OCI-M2 (cell line): ENCODE data around the gene OR4E1.
"Not testable (repeated sequence)": the region's sequence is repeated elsewhere in the genome, so short reads cannot be mapped to it uniquely, and the experiment has no call there.

Experiments
- DNase-seq: peaks from one replicate; lab custom pipeline; 2025; ENCODE audit not compliant: unreplicated experiment; lab: John Stamatoyannopoulos, UW

The OR4E1 gene

GRCh38 chr14:21673718-21674117 lies at the start of gene OR4E1:
Gene OR4E1, minus strand, starts transcription at chr14:21673818. Its CDS starts 2,883 bp downstream, at chr14:21670935.
- no peak for DNase-seq

DNA sequence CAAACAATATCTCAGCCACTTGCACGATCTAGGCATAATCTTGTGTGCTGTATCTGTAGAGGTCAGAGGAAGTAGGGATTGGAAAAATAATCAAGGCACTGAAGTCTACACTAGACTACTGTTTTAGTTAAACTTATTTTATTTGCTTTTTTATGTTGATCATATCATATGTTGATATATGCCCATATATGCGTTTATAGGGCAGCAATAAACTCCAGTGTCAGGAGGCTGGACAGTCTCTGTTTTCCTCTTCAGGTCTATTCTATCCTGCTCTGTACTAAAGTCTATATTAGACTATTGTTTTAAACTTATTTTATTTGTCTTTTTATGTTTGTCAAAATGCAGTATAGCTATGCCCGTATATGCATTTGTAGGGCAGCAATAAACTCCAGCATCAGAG lies 47.9 kb upstream of the OR4E1 start:
- DNase-seq = no peak

GRCh38 chr14:21719841-21720240 lies 46.2 kb upstream of the OR4E1 start:
- no peak for DNase-seq

DNA sequence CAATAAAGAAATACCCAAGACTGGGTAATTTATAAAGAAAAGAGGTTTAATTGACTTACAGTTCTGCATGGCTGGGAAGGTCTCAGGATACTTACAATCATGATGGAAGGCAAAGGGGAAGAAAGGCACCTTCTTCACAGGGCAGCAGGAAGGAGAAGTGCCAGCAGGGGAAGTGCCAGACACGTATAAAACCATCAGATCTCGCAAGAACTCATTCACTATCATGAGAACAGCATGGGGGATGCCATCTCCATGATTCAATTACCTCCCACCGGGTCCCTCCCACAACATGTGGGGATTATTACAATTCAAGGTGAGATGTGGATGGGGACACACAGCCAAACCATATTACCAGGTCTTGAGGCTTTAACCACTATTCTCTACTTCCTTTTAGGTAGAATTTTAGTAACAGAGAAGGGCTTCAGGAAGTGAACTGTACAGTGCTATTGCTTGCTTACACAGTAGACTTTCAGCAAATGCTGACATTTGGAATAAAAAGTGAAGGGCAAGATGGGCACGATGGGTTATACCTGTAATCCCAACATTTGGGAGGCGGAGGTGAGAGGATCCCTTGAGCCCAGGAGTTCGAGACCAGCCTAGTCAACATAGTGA lies 40.8 kb upstream of the OR4E1 start:
- DNase-seq = no peak

DNA sequence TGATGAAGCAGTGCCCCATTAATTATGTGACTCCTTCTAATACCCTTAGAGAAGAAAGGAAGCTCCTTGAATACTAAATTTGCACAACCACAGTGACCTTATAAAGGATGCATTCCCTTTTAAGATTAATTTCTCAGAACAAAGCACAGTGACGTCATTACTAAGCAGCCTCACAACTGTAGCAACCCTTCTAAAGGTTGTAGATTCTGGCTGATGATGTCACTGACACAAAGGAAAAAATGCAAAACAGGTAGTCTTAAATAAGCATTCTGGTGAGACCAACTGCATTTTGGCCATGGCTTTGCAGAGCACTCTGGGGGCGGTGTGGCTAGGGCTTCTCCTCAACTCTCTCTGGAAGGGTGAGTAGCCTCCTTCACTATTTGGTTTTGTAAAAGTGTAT lies 38.4 kb upstream of the OR4E1 start:
- no peak for DNase-seq

- no peak for DNase-seq
These were observed 37.8 kb upstream of the OR4E1 start for GRCh38 chr14:21711360-21711961.

DNA sequence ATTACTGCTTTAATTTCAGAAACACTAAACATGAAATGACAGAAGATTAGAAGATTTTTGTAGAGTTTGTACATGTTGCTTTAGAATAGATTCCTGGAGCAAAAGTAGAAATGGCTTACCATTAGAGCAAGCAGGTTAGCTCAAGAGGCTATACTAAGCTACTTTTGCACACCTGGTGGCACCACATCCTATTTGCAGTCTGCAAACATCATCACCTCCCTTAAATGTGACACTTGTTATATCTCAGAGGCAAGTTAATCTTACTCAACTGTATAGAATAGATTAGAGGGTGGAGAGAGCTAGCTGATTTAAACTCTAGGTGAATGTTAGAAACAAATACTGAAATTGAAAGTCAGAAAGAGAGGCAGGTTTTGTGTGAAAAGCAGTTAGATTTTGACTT lies 30.7 kb upstream of the OR4E1 start:
- no peak for DNase-seq

- no peak for DNase-seq
These were observed 30.0 kb upstream of the OR4E1 start for GRCh38 chr14:21703357-21704326.

- DNase-seq = no peak
These were observed 28.7 kb upstream of the OR4E1 start for GRCh38 chr14:21702316-21702715.

GRCh38 chr14:21699551-21699950 lies 25.9 kb upstream of the OR4E1 start:
- DNase-seq = no peak

DNA sequence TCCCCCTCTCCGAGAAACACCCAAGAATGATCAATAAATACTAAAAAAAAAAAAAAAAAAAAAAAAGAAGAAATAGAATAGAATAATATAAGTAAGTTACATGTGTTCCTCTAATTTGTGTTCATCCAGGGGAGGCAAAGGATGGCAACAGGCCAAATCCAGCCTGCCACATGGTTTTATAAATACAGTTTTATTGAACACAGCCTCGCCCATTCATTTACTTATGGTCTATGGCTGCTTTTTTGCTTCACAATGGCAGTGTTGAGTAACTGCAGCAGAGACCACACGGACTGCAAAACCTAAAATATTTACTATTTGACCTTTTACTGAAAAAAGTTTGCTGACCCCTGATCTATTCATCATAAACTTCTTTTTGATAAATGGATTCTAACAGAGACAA lies 24.9 kb upstream of the OR4E1 start:
- DNase-seq = not testable (repeated sequence)

DNA sequence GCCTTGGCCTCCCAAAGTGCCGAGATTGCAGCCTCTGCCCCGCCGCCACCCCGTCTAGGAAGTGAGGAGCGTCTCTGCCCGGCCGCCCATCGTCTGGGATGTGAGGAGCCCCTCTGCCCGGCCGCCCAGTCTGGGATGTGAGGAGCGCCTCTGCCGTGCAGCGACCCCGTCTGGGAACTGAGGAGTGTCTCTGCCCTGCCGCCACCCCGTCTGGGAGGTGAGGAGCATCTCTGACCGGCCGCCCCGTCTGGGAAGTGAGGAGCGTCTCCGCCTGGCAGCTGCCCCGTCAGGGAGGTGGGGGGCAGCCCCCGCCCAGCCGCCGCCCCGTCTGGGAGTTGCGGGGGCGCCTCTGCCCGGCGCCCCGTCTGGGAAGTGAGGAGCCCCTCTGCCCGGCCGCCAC lies 24.0 kb upstream of the OR4E1 start:
- not testable (repeated sequence) for DNase-seq

DNA sequence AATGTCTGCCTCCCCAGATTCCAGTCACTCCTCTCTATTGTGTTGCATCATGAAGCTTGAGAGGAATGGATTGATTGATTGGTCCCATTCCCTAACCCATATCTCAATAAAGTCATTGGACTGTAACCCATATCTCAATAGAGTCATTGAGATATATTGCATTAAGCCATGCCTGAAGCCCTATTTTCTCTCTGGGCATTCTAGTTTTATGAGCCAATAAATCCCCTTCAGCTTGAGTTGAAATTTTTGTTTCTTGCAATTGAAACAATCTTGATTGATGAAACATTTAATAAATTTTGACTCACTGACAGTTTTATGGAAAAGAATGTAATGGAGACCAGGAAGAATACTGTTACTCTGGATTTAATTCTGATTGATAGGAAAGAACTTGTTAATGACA lies 20.8 kb upstream of the OR4E1 start:
- no peak for DNase-seq

DNA sequence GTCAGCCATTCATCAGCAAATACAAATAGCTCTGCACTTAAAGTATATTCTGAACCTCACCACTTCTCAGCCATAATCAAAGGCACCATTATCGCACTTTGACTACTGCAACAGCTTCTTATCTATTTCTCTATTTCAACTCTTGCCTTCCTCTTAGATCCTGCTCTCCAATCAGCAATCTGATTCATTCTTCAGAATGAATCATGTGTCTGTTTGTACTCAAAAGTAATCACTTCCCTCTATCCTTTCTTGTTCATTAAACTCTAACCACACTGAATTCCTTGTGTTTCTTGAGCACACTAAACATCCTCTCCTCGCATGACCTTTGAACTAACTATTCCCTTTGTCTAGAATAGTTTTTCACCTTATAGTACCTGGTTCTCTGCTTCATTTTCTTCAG lies 12.8 kb upstream of the OR4E1 start:
- DNase-seq = no peak

GRCh38 chr14:21680072-21680471 lies 6.5 kb upstream of the OR4E1 start:
- DNase-seq = no peak

GRCh38 chr14:21675566-21675965 lies 1.9 kb upstream of the OR4E1 start:
- DNase-seq = no peak

DNA sequence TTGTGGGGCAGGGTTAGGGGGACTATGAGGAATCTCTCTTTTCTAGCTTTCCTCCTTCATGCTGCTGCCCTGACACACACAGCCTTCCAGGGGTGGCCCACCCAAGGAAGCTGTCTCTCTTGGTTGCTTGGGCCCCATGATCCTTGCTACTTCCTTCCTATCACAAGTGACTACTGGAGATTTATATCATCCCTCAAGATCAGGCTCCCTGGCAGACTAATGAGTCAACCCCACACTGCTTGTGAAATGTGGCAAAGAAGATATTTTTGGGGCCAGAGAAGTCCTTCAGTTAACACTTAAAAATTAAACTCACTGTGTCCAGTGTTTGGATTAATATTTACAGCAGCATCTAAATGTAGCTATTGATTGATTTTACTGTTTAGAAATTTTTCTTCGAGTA lies 1.5 kb downstream of the OR4E1 start:
- DNase-seq = no peak

GRCh38 chr14:21671371-21671770 lies 2.2 kb downstream of the OR4E1 start:
- no peak for DNase-seq

- DNase-seq = no peak
These were observed 4.3 kb downstream of the OR4E1 start for GRCh38 chr14:21669284-21669683.

GRCh38 chr14:21668377-21668776 lies 5.2 kb downstream of the OR4E1 start:
- DNase-seq = no peak

DNA sequence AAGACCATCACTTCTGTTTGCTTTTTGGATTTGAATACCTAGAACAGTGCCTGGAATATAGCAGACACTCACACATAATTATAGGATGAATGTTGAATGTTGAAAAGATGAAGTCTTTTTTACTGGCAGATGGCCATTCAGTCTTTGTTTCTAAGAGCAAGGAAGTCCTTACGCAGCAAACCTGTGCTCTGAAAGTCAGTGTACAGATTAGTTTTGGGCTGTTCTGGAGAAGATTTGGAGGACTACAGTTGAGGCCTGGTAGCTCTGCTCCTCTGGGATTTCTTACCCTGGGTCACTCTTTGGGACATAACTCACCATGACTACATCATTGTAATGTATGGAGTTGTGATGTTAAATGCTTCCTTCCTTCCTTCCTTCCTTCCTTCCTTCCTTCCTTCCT lies 16.6 kb downstream of the OR4E1 start:
- no peak for DNase-seq

- DNase-seq = no peak
These were observed 19.4 kb downstream of the OR4E1 start for GRCh38 chr14:21654215-21654614.
